TTC549 (cell line): ENCODE data around the gene CISTR.
"Not testable (repeated sequence)": the region's sequence is repeated elsewhere in the genome, so short reads cannot be mapped to it uniquely, and the experiment has no call there.

Experiments
- FAIRE-seq: peaks from 2 replicates; lab custom pipeline; 2012; peaks lifted over from hg19 to GRCh38; lab: Jason Lieb, UNC

Gene CISTR

GRCh38 chr12:53718567-53718966 is 33.2 kb downstream of the CISTR start:
- FAIRE-seq = not testable (repeated sequence)

- FAIRE-seq = no peak
Measured at GRCh38 chr12:53717319-53717718, 34.5 kb downstream of the CISTR start.

- FAIRE-seq = no peak
Measured at GRCh38 chr12:53714004-53714403, 37.8 kb downstream of the CISTR start.

GRCh38 chr12:53713516-53713915 is 38.3 kb downstream of the CISTR start:
- no peak for FAIRE-seq

- no peak for FAIRE-seq
Measured at GRCh38 chr12:53712059-53712643, 39.6 kb downstream of the CISTR start.

- FAIRE-seq = no peak
Measured at GRCh38 chr12:53710091-53710490, 41.7 kb downstream of the CISTR start.

- no peak for FAIRE-seq
Measured at GRCh38 chr12:53709671-53710070, 42.1 kb downstream of the CISTR start.

GRCh38 chr12:53706080-53706479 is 45.7 kb downstream of the CISTR start:
- no peak for FAIRE-seq

- FAIRE-seq = no peak
Measured at GRCh38 chr12:53703756-53704155, 48.0 kb downstream of the CISTR start.

- no peak for FAIRE-seq
Measured at GRCh38 chr12:53701518-53702264, 50.1 kb downstream of the CISTR start.

- FAIRE-seq = no peak
Measured at GRCh38 chr12:53700567-53700966, 51.2 kb downstream of the CISTR start.

- FAIRE-seq = no peak
Measured at GRCh38 chr12:53699678-53700025, 52.1 kb downstream of the CISTR start.

- FAIRE-seq = no peak
Measured at GRCh38 chr12:53698948-53699677, 52.7 kb downstream of the CISTR start.

GRCh38 chr12:53696655-53697331 is 55.0 kb downstream of the CISTR start:
- FAIRE-seq = no peak
